Subcutaneous abdominal adipose tissue (tissue), 5 donors: ENCODE measurements around the gene DDX54.

Experiments used
- H3K27ac ChIP-seq: one replicate; pipeline ENCODE4 v1.7.0; 2013; ENCODE audit warnings: low read depth, mild to moderate bottlenecking, inconsistent platforms, low read length, moderate library complexity
- H3K27me3 ChIP-seq, 5 donors: one replicate each; pipeline ENCODE4 v1.7.0; 2013; ENCODE audit warnings: low read length in 5 of 5, inconsistent platforms in 1 of 5; ENCODE audit not compliant: control insufficient read depth in 5 of 5, insufficient read depth in 4 of 5
- H3K36me3 ChIP-seq, 5 donors: one replicate each; pipeline ENCODE4 v1.7.0; 2013; ENCODE audit warnings: low read length in 5 of 5; ENCODE audit not compliant: control insufficient read depth in 5 of 5, insufficient read depth in 5 of 5
- H3K4me1 ChIP-seq, 5 donors: one replicate each; pipeline ENCODE4 v1.7.0; 2013; ENCODE audit warnings: low read length in 5 of 5, mild to moderate bottlenecking in 3 of 5, moderate library complexity in 1 of 5; ENCODE audit not compliant: control insufficient read depth in 5 of 5, insufficient read depth in 5 of 5
- H3K4me3 ChIP-seq, 5 donors: one replicate each; pipeline ENCODE4 v1.7.0; 2013; ENCODE audit warnings: low read length in 5 of 5, low read depth in 1 of 5
- H3K9ac ChIP-seq, 5 donors: one replicate each; pipeline ENCODE4 v1.7.0; 2013; ENCODE audit warnings: low read length in 5 of 5, mild to moderate bottlenecking in 4 of 5, moderate library complexity in 3 of 5
- H3K9me3 ChIP-seq, 5 donors: one replicate each; pipeline ENCODE4 v1.7.0; 2013; ENCODE audit warnings: low read length in 5 of 5; ENCODE audit not compliant: control insufficient read depth in 5 of 5
- donor health status: healthy.
- donor health status: healthy.
- donor health status: healthy.
- donor health status: healthy.
- donor health status: healthy.

The DDX54 gene

DNA sequence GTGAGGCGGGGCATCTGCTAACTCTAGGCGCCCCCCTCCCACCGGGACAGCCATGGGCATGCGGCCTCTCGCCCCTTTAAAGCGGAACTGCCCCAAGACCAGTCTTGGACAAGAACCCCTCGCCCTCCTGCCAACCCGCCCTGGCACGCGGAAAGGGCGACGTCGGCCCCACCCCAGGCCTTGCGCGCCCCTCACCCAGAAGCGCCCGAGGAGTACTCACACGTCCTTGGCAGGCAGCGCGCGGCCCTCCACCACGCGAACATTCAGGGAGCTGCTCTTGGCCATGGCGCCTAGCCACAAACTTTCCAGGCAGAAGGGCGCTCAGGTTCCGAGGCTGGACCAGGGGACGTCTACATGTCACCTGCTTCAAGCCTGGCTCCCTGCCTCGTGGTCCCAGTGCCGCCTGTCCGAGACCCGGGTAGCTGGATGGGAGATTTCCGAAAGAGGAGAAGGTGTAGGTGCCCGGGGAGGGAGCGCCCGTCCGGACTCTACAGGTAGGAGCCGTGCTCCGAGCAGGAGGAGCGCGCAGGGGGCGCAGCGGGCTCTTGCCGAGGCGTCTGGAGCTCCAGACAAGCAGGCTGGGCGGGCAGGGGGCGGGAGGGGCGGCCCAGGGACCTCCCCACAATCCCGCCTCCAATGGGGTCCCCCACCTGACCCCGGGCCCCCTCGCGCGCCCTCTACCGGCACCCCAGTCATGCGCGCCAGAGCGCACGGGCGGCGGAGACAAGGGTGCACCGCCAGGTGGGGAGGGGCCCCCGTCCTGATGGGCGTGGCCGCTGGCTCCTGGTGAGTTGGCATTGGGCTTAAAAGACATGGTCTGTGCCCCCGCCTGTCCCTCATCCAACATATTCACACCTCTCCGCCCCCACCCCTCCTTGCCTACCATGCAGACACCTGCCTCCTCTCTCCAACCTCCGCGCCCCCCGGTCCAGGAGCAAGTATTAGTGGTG is 49.8 kb downstream of the DDX54 start, which contains the start of gene RASAL1:
TSS of gene RASAL1 (minus strand) at position 584 of the 950 bp plus-strand sequence. CDS start at position 285, 299 bp downstream.
- H3K4me1 ChIP-seq: peaks cover 0 to 12% (median 5%) of the 10 kb centered on the region in 5 donors
- H3K27me3 ChIP-seq: peaks cover 7 to 31% (median 18%) of the 10 kb centered on the region in 5 donors
- H3K36me3 ChIP-seq: no peaks in the 10 kb centered on the region
- no peak within 1 kb of the TSS for H3K4me3 ChIP-seq
- no peak within 1 kb of the TSS for H3K27ac ChIP-seq
- no peak within 1 kb of the TSS for H3K9ac ChIP-seq
- no peaks in the 10 kb centered on the region for H3K9me3 ChIP-seq

DNA sequence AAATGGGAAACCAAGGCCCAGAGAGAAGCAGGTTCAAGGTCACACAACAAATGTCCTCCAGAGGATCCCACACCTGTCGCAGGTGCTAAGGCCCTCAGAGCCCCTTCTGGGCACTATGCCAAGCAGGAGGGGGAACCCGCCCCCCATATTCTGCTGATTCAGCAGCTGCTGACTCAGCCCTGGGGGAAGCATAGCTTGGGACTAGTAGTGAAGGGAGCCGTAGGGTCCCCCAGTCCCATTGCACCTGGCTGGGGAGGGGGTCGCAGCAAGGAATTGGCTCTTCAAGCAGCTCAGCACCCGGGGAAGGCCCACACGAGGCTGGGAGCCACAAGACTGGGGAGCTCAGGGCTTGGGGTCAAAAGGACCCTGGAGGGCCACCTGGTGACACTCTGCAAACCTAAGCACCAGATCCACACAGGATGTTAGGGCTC is 50.7 kb downstream of the DDX54 start:
- peaks cover 0 to 12% (median 5%) of the 10 kb centered on the region in 5 donors for H3K4me1 ChIP-seq
- H3K4me3 ChIP-seq: no peak overlapping the region
- H3K36me3 ChIP-seq: no peaks in the 10 kb centered on the region
- H3K27me3 ChIP-seq: peaks cover 7 to 34% (median 23%) of the 10 kb centered on the region in 5 donors
- no peak overlapping the region for H3K9ac ChIP-seq
- H3K27ac ChIP-seq: no peak overlapping the region
- H3K9me3 ChIP-seq: no peaks in the 10 kb centered on the region

DNA sequence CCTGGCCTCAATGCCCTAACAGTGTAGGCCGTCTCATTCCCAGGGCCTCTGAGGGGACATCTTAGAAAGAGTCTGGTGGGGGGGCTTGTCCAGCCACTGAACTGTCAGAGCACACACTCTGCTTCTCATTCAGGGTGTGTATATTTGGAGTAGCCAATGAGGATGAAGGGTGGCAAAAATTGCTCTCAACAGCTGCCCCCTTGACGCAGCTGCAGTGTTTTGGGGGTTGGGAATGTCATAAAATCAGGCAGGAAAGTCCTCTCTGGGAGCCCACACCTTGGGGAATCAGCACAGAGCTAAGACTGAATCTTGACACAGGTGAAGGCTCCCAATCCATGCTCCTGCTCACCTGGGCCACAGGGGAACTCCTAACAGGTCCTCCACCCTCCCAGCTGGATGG is 51.2 kb downstream of the DDX54 start:
- Histone ChIP-seq H3K27me3 (peaks cover 7 to 34% (median 27%) of the 10 kb centered on the region in 5 donors), H3K9me3 (no peaks in the 10 kb centered on the region), H3K27ac (no peak overlapping the region), H3K4me3 (no peak overlapping the region), H3K9ac (no peak overlapping the region), H3K4me1 (peaks cover 0 to 12% (median 5%) of the 10 kb centered on the region in 5 donors), H3K36me3 (no peaks in the 10 kb centered on the region)

DNA sequence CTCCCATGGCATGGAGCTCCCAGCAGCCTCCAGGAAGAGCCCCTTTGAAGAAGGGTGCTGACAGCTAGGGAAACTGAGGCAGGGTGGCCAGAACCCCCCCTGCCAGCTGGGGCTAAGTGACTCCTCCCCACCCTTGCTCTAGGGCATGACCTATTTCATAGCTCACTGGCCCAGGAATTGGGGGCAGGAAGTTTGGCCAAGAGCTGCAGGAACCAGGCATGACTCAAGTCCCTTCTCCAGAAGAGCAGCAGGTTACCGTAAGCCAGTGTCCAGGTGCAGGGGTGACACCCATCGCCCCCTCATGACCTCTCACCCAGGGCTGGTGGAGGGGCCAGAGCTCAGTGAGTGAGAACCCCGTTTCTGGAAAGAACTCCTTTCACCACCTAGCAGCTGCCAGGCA is 51.6 kb downstream of the DDX54 start:
- no peaks in the 10 kb centered on the region for H3K9me3 ChIP-seq
- no peak overlapping the region for H3K9ac ChIP-seq
- H3K27ac ChIP-seq: no peak overlapping the region
- H3K36me3 ChIP-seq: no peaks in the 10 kb centered on the region
- peaks cover 0 to 12% (median 5%) of the 10 kb centered on the region in 5 donors for H3K4me1 ChIP-seq
- peaks cover 7 to 34% (median 27%) of the 10 kb centered on the region in 5 donors for H3K27me3 ChIP-seq
- H3K4me3 ChIP-seq: no peak overlapping the region

DNA sequence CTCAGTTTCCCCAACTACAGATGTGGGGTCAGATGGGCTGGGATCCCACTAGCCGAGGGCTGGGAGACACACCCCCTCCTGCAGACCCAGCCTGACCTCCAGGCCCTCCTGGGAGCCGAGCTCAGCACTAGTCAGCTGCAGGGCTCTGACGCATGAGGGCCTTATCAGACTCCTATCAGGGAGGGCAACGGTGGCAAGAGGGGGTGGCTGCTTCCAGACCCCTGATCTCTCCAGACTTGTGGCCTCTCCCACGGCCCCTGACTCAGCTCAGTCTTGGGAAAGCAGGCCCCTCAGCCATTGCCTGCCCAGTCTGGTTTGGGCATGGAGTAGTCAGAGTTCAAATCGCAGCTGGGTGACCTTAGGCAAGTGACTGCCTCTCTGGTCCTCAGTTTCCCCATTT is 52.2 kb downstream of the DDX54 start:
- no peaks in the 10 kb centered on the region for H3K36me3 ChIP-seq
- no peak overlapping the region for H3K27ac ChIP-seq
- no peak overlapping the region for H3K9ac ChIP-seq
- H3K4me1 ChIP-seq: peaks cover 0 to 12% (median 5%) of the 10 kb centered on the region in 5 donors
- no peak overlapping the region for H3K4me3 ChIP-seq
- peaks cover 7 to 35% (median 28%) of the 10 kb centered on the region in 5 donors for H3K27me3 ChIP-seq
- no peaks in the 10 kb centered on the region for H3K9me3 ChIP-seq

DNA sequence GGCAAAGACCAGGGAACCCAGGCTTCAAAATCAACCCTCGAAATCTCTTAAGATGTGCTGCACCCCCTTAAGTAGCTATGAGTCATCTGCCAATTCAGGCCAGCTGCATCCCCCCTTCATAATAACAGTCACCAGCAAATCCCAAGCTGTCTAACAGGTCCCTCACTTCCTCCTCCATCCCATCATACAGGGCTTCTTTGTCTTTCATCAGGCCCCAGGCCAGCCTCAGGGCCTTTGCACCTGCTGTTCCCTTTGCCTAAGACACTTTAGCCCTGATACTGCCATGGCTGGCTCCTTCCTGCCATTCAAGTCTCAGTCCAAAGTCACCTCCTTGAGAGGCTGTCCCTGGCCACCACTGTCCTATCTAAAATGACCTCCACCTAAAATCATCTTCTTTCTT is 53.7 kb downstream of the DDX54 start:
- Histone ChIP-seq H3K27ac (no peak overlapping the region), H3K27me3 (peaks cover 7 to 38% (median 33%) of the 10 kb centered on the region in 5 donors), H3K9ac (no peak overlapping the region), H3K9me3 (no peaks in the 10 kb centered on the region), H3K4me3 (no peak overlapping the region), H3K4me1 (peaks cover 0 to 9% (median 5%) of the 10 kb centered on the region in 5 donors), H3K36me3 (no peaks in the 10 kb centered on the region)

DNA sequence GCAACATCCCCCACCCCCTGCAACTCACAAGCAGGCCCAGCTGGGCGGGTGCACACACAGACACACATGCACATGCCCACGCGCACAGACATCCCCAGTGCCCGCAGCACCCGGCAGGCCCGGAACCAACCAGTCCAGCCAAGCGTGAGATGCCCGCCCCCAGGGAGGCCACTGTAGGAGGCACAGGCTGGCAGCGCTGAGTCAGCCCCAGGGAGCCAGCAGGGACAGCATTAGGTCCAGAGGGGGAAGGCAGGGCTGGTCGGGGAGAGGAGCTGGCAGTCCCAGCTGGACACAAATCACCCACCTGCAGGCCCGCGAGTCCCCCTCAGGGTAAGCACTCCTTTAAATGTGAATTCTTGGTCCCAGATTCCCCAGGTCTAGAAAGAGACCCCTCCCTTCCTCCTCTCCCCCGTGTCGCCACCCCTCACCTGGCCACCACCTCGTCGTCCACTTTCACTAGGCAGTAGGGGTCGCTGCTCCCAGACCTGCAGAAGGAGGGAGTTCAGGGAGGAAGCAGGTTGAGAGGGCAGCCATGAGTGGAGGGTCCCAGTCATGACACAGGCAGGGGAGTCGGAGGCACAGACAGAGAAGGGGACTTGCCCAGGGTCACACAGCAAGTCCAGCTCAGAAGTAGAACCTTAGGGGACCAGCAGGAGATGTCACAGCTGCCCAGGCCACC is 54.7 kb downstream of the DDX54 start:
- Histone ChIP-seq H3K9ac (no peak overlapping the region), H3K4me3 (no peak overlapping the region), H3K27me3 (peaks cover 6 to 30% (median 25%) of the 10 kb centered on the region in 5 donors), H3K9me3 (no peaks in the 10 kb centered on the region), H3K27ac (no peak overlapping the region), H3K4me1 (peaks cover 0 to 3% (median 0%) of the 10 kb centered on the region in 5 donors), H3K36me3 (no peaks in the 10 kb centered on the region)

DNA sequence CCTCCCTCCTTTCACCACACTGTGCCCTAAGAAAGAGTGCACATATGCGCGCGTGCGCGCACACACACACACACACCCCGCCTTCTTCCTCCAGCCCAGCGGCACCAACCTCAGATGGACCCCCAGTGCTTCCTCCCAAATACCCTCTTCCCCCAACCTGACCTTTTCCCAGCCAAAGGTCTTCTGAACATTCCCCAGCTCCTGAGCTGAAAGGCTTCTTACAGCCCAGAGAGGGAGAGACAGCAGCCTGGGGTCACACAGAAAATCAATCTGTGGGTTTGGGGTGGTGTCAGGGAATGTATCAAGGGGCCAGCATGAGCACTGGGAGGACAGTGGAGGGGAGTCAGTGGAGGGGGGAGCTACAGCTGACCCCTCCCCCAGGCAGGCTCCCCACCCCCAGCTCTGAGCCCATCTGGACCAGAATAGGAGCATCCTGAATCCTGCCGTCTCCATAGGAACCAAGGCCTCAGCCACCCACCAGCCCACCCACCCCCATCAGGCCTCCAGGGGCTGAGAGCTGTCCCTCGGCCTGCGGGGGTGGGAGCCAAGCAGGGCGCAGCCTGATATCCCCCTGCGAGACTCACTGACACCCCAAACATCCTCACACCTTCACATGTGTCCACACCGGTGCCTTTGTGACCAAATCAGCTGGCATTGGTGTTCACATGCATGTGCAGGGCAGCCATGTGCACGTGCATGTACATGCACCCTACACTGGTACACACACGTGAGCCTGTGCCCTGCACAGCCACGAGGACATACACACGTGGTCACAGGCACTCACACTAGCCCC is 55.4 kb downstream of the DDX54 start:
- no peak overlapping the region for H3K9ac ChIP-seq
- H3K9me3 ChIP-seq: no peaks in the 10 kb centered on the region
- H3K4me1 ChIP-seq: no peaks in the 10 kb centered on the region
- H3K4me3 ChIP-seq: no peak overlapping the region
- no peaks in the 10 kb centered on the region for H3K36me3 ChIP-seq
- peaks cover 2 to 24% (median 19%) of the 10 kb centered on the region in 5 donors for H3K27me3 ChIP-seq
- H3K27ac ChIP-seq: no peak overlapping the region

DNA sequence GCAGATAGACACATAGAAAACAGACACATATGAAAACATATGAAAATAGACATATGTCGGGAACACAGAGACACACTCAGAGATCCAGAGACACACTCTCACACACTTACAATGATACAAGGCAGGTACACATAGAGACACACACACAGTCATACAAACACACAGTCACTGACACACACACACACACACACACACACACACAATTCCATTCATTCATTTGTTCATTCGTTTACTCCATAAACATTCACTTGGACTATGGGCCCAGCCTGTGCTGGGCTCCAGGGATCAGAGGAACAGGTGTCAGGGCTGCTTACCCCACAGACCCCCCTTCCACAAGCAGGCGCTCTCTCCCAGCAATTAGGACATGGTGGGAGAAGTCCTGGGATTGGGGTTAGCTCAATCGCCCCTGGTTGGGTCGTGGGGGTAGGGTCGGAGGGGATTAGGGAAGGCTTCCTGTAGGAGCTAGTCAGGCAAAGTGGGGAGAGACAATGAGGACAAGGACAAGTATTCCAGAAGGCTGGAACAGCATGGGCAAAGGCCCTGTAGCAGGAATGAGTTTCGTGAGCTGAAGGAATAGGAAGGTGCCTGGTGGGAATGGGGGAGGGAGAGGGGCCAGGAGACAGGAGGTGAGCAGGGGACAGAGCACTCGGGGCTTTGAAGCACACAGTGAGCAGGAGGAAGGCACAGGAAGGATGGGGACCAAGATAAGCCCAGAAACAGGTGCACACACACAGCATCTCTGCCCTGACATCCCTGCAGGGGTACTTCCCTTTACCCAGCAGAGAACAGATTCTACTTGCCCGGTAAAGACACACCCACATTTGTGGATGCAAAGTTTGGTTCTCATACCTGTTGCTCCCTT is 56.2 kb downstream of the DDX54 start:
- Histone ChIP-seq H3K9ac (no peak overlapping the region), H3K27ac (no peak overlapping the region), H3K9me3 (no peaks in the 10 kb centered on the region), H3K27me3 (peaks cover 0 to 19% (median 15%) of the 10 kb centered on the region in 5 donors), H3K4me1 (no peaks in the 10 kb centered on the region), H3K36me3 (no peaks in the 10 kb centered on the region), H3K4me3 (no peak overlapping the region)
